HepG2 (cell line): ENCODE data around the gene OR2AT4. TPM values are rescaled to one million over a fixed set of nuclear protein-coding genes. Genes with fewer than 3 reads are reported as not detected.
A peak's percentile ranks its signal among the peaks of the same experiment; 100 is the strongest.

Experiments
- ETS1 ChIP-seq: sonication (generic); formaldehyde crosslinking; IDR thresholded peaks from 2 replicates; pipeline ENCODE4 v1.4.0; 2020; ENCODE audit warnings: missing genetic modification reagents
- FIP1L1 ChIP-seq: fragments of 200-400 bp; formaldehyde crosslinking; IDR thresholded peaks from 2 replicates; pipeline ENCODE4 v1.6.1; 2018; ENCODE audit warnings: low read depth, mild to moderate bottlenecking, low read length, moderate library complexity, borderline replicate concordance; ENCODE audit not compliant: insufficient read depth
- GMEB1 ChIP-seq: sonication (generic); formaldehyde crosslinking; IDR thresholded peaks from 2 replicates; pipeline ENCODE4 v1.5.1; 2020; ENCODE audit warnings: missing genetic modification reagents, mild to moderate bottlenecking, borderline replicate concordance
- HMGXB3 ChIP-seq: sonication (generic); formaldehyde crosslinking; IDR thresholded peaks from 2 replicates; pipeline ENCODE4 v1.4.0; 2020; ENCODE audit warnings: missing genetic modification reagents, borderline replicate concordance
- IKZF5 ChIP-seq: IDR thresholded peaks from 2 replicates; pipeline ENCODE4 v1.6.1; 2018; ENCODE audit warnings: missing genetic modification reagents, mild to moderate bottlenecking, missing compliant biosample characterization
- NRL ChIP-seq: sonication (generic); formaldehyde crosslinking; IDR thresholded peaks from 2 replicates; pipeline ENCODE4 v1.5.0; 2020; ENCODE audit warnings: missing genetic modification reagents, mild to moderate bottlenecking, moderate library complexity, borderline replicate concordance
- PATZ1 ChIP-seq: sonication (generic); formaldehyde crosslinking; IDR thresholded peaks from 2 replicates; pipeline ENCODE4 v1.4.0; 2020; ENCODE audit warnings: missing genetic modification reagents
- POLR2AphosphoS5 ChIP-seq: IDR thresholded peaks from 2 replicates; pipeline ENCODE4 v1.6.1; 2012; ENCODE audit warnings: low read depth, low read length
- RNF2 ChIP-seq: fragments of 450-650 bp; conservative IDR thresholded peaks from 2 replicates; pipeline ENCODE4 v1.6.1; 2016; ENCODE audit warnings: low read depth
- SP4 ChIP-seq: sonication (generic); formaldehyde crosslinking; IDR thresholded peaks from 2 replicates; pipeline ENCODE4 v1.8.1; 2023; ENCODE audit warnings: mild to moderate bottlenecking, missing genetic modification reagents
- ZFP90 ChIP-seq: sonication (generic); formaldehyde crosslinking; IDR thresholded peaks from 2 replicates; pipeline ENCODE4 v1.8.0; 2022; ENCODE audit warnings: missing genetic modification reagents, mild to moderate bottlenecking, inconsistent platforms, borderline replicate concordance
- ZNF17 ChIP-seq: sonication (generic); formaldehyde crosslinking; IDR thresholded peaks from 2 replicates; pipeline ENCODE4 v1.5.0; 2020; ENCODE audit warnings: mild to moderate bottlenecking, missing genetic modification reagents
- ZNF24 ChIP-seq: fragments of 450-650 bp; IDR thresholded peaks from 2 replicates; pipeline ENCODE4 v1.6.1; 2017; ENCODE audit warnings: antibody characterized with exemption, mild to moderate bottlenecking
- ZNF251 ChIP-seq: sonication (generic); formaldehyde crosslinking; IDR thresholded peaks from 2 replicates; pipeline ENCODE4 v1.9.0; 2021; ENCODE audit warnings: mild to moderate bottlenecking, missing genetic modification reagents
- ZNF34 ChIP-seq: sonication (generic); formaldehyde crosslinking; IDR thresholded peaks from 2 replicates; pipeline ENCODE4 v1.4.0; 2020; ENCODE audit warnings: mild to moderate bottlenecking, missing genetic modification reagents, borderline replicate concordance
- ZNF709 ChIP-seq: sonication (generic); formaldehyde crosslinking; IDR thresholded peaks from 2 replicates; pipeline ENCODE4 v1.5.0; 2020; ENCODE audit warnings: mild to moderate bottlenecking, missing genetic modification reagents
- polyA plus RNA-seq, 8 experiments: library from polyadenylated mRNA; depleted of rRNA in 3 of 8; stranded (reverse) in 7 of 8; unstranded in 1 of 8; fragments of >200 nt; fragmentation: Illumina TruSeq in 4 of 8; extraction: Trizol in 4 of 8; gene quantifications; 2 replicates each; pipeline versions ENCODE4 v1.2.1 to v1.2.3, GENCODE V29; 2011 to 2016; ENCODE audit warnings: low read depth in 4 of 8, missing spikeins in 1 of 8, mixed read lengths in 1 of 8; ENCODE audit not compliant: insufficient read depth in 1 of 8
- total RNA-seq, 5 experiments: library from RNA; depleted of rRNA; stranded (reverse); fragments of >200 nt; fragmentation: Illumina TruSeq; extraction: Trizol; gene quantifications; 2 replicates each; pipeline ENCODE4 v1.2.3, GENCODE V29; 2016; ENCODE audit warnings: low read depth in 1 of 5

Gene OR2AT4
- total and polyA plus RNA-seq, 2 of the 13 experiments (the other 11 are each of a cell fraction or from before 2014, with no cell fraction given) = not detected

- TF ChIP-seq NRL (CRISPR knock-in tag) = peak; percentile 45; the same call in 1 of the 2 replicates
- TF ChIP-seq HMGXB3 (CRISPR knock-in tag) = no peak
- no peak for TF ChIP-seq ZFP90 (CRISPR knock-in tag)
- TF ChIP-seq ZNF17 = no peak
- peak; percentile 68 for TF ChIP-seq PATZ1 (CRISPR knock-in tag)
- TF ChIP-seq ZNF251 (CRISPR knock-in tag) = no peak
- TF ChIP-seq FIP1L1 = no peak
- no peak for TF ChIP-seq GMEB1 (CRISPR knock-in tag)
- TF ChIP-seq SP4 = no peak
- no peak for TF ChIP-seq ZNF34 (CRISPR knock-in tag)
- no peak; the same call in 1 of the 2 replicates for TF ChIP-seq IKZF5 (CRISPR knock-in tag)
- no peak for TF ChIP-seq ETS1 (CRISPR knock-in tag)
- TF ChIP-seq ZNF709 (CRISPR knock-in tag) = no peak
- TF ChIP-seq RNF2 = no peak
- no peak for TF ChIP-seq POLR2AphosphoS5
- no peak for TF ChIP-seq ZNF24
Observed at GRCh38 chr11:75140269-75141138, 43.8 kb upstream of the OR2AT4 start (continued).
